GM19193 (cell line): ENCODE data around the gene DOC2A.

Source experiments
- POLR2A ChIP-seq: IDR thresholded peaks from 4 replicates; pipeline ENCODE4 v1.6.1; 2011; ENCODE audit not compliant: insufficient read depth, insufficient read length; ENCODE audit errors: extremely low read depth

Gene DOC2A

GRCh38 chr16:30030011-30030685 is 19.3 kb upstream of the DOC2A start:
- TF ChIP-seq POLR2A = no peak

GRCh38 chr16:30028438-30029076 is 17.7 kb upstream of the DOC2A start:
- TF ChIP-seq POLR2A = no peak

GRCh38 chr16:30027588-30028437 is 17.0 kb upstream of the DOC2A start:
- no peak for TF ChIP-seq POLR2A

GRCh38 chr16:30026449-30026848 is 15.6 kb upstream of the DOC2A start:
- TF ChIP-seq POLR2A = no peak

- TF ChIP-seq POLR2A = no peak
Measured at GRCh38 chr16:30025574-30025973, 14.7 kb upstream of the DOC2A start.

GRCh38 chr16:30025156-30025555 is 14.3 kb upstream of the DOC2A start:
- TF ChIP-seq POLR2A = no peak

GRCh38 chr16:30024451-30024850 is 13.6 kb upstream of the DOC2A start:
- TF ChIP-seq POLR2A = no peak

- TF ChIP-seq POLR2A = no peak
Measured at GRCh38 chr16:30023586-30023985, 12.8 kb upstream of the DOC2A start.

GRCh38 chr16:30022887-30023286 is 12.1 kb upstream of the DOC2A start, which contains the start of gene C16orf92:
C16orf92 (plus strand) TSS chr16:30023198; CDS start chr16:30023341, 143 bp downstream.
- no peak for TF ChIP-seq POLR2A

- no peak for TF ChIP-seq POLR2A
Measured at GRCh38 chr16:30018731-30019158, 7.9 kb upstream of the DOC2A start.

- no peak for TF ChIP-seq POLR2A
Measured at GRCh38 chr16:30017277-30017656, 6.4 kb upstream of the DOC2A start.

GRCh38 chr16:30016555-30017276 is 5.9 kb upstream of the DOC2A start:
- TF ChIP-seq POLR2A = no peak

- TF ChIP-seq POLR2A = no peak
Measured at GRCh38 chr16:30011714-30012504, 1.1 kb upstream of the DOC2A start.

GRCh38 chr16:30009990-30010843 is 610 bp downstream of the DOC2A start:
- TF ChIP-seq POLR2A = no peak
